22Rv1 (cell line): ENCODE data around the gene JPT1.

Experiments used
- ZFX ChIP-seq: fragments of 450-650 bp; IDR thresholded peaks from 2 replicates; pipeline ENCODE4 v1.6.1; 2017; ENCODE audit warnings: antibody characterized with exemption, borderline replicate concordance
- TF ChIP-seq, protein P1 (sequence below): fragments of 450-650 bp; IDR thresholded peaks from 2 replicates; pipeline ENCODE4 v1.5.1; 2017; ENCODE audit warnings: mild to moderate bottlenecking

GRCh38 chr17:75152523-75152921 is 1.8 kb downstream of the JPT1 start:
- TF ChIP-seq, protein P1, sequence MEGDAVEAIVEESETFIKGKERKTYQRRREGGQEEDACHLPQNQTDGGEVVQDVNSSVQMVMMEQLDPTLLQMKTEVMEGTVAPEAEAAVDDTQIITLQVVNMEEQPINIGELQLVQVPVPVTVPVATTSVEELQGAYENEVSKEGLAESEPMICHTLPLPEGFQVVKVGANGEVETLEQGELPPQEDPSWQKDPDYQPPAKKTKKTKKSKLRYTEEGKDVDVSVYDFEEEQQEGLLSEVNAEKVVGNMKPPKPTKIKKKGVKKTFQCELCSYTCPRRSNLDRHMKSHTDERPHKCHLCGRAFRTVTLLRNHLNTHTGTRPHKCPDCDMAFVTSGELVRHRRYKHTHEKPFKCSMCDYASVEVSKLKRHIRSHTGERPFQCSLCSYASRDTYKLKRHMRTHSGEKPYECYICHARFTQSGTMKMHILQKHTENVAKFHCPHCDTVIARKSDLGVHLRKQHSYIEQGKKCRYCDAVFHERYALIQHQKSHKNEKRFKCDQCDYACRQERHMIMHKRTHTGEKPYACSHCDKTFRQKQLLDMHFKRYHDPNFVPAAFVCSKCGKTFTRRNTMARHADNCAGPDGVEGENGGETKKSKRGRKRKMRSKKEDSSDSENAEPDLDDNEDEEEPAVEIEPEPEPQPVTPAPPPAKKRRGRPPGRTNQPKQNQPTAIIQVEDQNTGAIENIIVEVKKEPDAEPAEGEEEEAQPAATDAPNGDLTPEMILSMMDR: no peak
- TF ChIP-seq ZFX: no peak
